Epithelial cell of esophagus (primary cell): Measurements from ENCODE around the gene EPHB2.

Experiments used
- DNase-seq: peaks from one replicate; pipeline ENCODE4 v3.0.0; 2010; ENCODE audit warnings: low read depth
- H3K4me3 ChIP-seq: 2 replicates; pipeline ENCODE4 v1.5.1; 2011; ENCODE audit warnings: mild to moderate bottlenecking, low read length, control low read depth
- CTCF ChIP-seq: IDR thresholded peaks from 2 replicates; pipeline ENCODE4 v1.5.1; 2011; ENCODE audit warnings: low read depth, mild to moderate bottlenecking, low read length, control low read depth, inconsistent platforms; ENCODE audit not compliant: insufficient read depth; ENCODE audit errors: missing control alignments

Gene EPHB2

GRCh38 chr1:22803833-22804232, 93.2 kb downstream of the EPHB2 start:
- DNase-seq: no peak
- no peak for TF ChIP-seq CTCF

GRCh38 chr1:22804406-22804805, 93.8 kb downstream of the EPHB2 start:
- peak; percentile 50 for DNase-seq
- no peak overlapping the region for H3K4me3 ChIP-seq
- no peak for TF ChIP-seq CTCF

More at GRCh38 chr1:22803833-22804232, 93.2 kb downstream of the EPHB2 start:
- H3K4me3 ChIP-seq: no peak overlapping the region

GRCh38 chr1:22804969-22805671, 94.5 kb downstream of the EPHB2 start:
- no peak for TF ChIP-seq CTCF
- DNase-seq: no peak
- H3K4me3 ChIP-seq: no peak overlapping the region

- no peak for TF ChIP-seq CTCF
- DNase-seq: no peak
- H3K4me3 ChIP-seq: no peak overlapping the region
These were observed 95.0 kb downstream of the EPHB2 start for GRCh38 chr1:22805672-22806038.

GRCh38 chr1:22806584-22806983, 95.9 kb downstream of the EPHB2 start:
- no peak overlapping the region for H3K4me3 ChIP-seq
- no peak for DNase-seq
- no peak for TF ChIP-seq CTCF

- no peak for DNase-seq
- no peak for TF ChIP-seq CTCF
- H3K4me3 ChIP-seq: no peak overlapping the region
These were observed 96.7 kb downstream of the EPHB2 start for GRCh38 chr1:22807340-22807739.

GRCh38 chr1:22808186-22808675, 97.6 kb downstream of the EPHB2 start:
- no peak overlapping the region for H3K4me3 ChIP-seq
- peak; percentile 73 for DNase-seq
- no peak for TF ChIP-seq CTCF
